OCI-LY3 (cell line): ENCODE data around the gene RPL29.

Experiments
- EZH2phosphoT487 ChIP-seq: fragments of 200-600 bp; shearing (Covaris generic); IDR thresholded peaks from 2 replicates; pipeline ENCODE4 v1.6.1; 2018; ENCODE audit warnings: antibody characterized with exemption, mixed run types, low read depth
- TF ChIP-seq, protein P1 (sequence below): fragments of 200-600, 300-600 bp; sonication (generic); IDR thresholded peaks from 2 replicates; pipeline ENCODE4 v1.5.1; 2014; ENCODE audit warnings: antibody characterized with exemption, low read length, low read depth

DNA sequence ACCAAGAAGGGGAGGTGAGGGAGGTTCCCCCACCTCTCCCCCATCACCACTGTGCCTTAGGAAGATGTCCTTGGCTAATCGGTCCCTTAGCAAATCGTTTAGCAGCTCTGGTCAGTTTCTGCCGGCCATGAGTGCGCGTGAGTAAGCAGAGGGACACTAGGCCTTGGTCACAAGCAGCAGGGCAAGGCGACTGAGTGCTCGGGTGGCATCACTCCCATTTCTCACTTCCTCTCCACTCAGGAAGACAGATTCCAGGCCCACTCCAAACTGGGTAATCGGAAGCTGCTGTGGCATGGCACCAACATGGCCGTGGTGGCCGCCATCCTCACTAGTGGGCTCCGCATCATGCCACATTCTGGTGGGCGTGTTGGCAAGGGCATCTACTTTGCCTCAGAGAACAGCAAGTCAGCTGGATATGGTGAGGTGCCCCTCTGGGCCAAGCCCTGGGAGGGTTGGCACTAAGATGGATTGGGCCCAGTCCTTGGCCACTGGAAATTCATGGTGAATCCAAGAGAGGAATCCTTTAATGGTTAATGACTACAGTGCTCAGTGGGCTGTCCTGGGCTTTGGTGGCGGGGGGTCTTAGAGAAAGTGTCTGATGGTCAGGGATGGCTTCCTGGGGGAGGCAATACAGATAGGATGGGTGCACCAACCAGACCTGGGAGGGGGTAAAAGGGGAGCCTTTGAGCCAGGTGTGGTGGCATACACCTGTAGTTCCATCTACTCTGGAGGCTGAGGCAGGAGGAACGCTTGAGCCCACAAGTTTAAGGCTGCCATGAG, 49.6 kb downstream of the RPL29 start:
- TF ChIP-seq, protein P1, sequence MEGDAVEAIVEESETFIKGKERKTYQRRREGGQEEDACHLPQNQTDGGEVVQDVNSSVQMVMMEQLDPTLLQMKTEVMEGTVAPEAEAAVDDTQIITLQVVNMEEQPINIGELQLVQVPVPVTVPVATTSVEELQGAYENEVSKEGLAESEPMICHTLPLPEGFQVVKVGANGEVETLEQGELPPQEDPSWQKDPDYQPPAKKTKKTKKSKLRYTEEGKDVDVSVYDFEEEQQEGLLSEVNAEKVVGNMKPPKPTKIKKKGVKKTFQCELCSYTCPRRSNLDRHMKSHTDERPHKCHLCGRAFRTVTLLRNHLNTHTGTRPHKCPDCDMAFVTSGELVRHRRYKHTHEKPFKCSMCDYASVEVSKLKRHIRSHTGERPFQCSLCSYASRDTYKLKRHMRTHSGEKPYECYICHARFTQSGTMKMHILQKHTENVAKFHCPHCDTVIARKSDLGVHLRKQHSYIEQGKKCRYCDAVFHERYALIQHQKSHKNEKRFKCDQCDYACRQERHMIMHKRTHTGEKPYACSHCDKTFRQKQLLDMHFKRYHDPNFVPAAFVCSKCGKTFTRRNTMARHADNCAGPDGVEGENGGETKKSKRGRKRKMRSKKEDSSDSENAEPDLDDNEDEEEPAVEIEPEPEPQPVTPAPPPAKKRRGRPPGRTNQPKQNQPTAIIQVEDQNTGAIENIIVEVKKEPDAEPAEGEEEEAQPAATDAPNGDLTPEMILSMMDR = no peak
- no peak for TF ChIP-seq EZH2phosphoT487
